MCF 10A (cell line): ENCODE results near the gene TRIM65. TPM values are rescaled to one million over a fixed set of nuclear protein-coding genes. Genes with fewer than 3 reads are reported as not detected.

Source experiments
- BruUV-seq: library from RNA; stranded (reverse); fragments of 400-500 nt; replicated peaks from 2 replicates; lab custom pipeline; 2021; lab: Mats Ljungman, UMichigan
- CTCF ChIA-PET: fragments of 300-600 bp; sonication (Branson Sonifier 250); formaldehyde crosslinking; extraction: SDS; loops from one replicate; lab custom pipeline; 2021; ENCODE audit warnings: antibody characterized with exemption, inconsistent platforms; lab: Yijun Ruan, JAX
- POLR2A ChIA-PET: fragments of 300-600, 350-650 bp; sonication (Branson Sonifier 250); formaldehyde crosslinking; extraction: SDS; loops from one replicate; lab custom pipeline; 2020; ENCODE audit warnings: antibody characterized with exemption, inconsistent platforms; lab: Yijun Ruan, JAX
- DNase-seq: peaks from one replicate; pipeline ENCODE4 v3.0.0-alpha.2; 2018; ENCODE audit not compliant: unreplicated experiment
- H3K27ac Mint-ChIP-seq: one replicate; pipeline ENCODE4 v1.8.0; 2022; ENCODE audit warnings: mild to moderate bottlenecking, low read depth, mixed read lengths; ENCODE audit not compliant: unreplicated experiment
- H3K27me3 Mint-ChIP-seq: one replicate; pipeline ENCODE4 v1.8.0; 2022; ENCODE audit warnings: mixed read lengths; ENCODE audit not compliant: insufficient read depth, unreplicated experiment
- H3K36me3 Mint-ChIP-seq: one replicate; pipeline ENCODE4 v1.8.0; 2022; ENCODE audit warnings: mild to moderate bottlenecking, moderate library complexity, mixed read lengths; ENCODE audit not compliant: insufficient read depth, unreplicated experiment
- H3K4me1 Mint-ChIP-seq: one replicate; pipeline ENCODE4 v1.8.0; 2022; ENCODE audit warnings: mixed read lengths; ENCODE audit not compliant: insufficient read depth, unreplicated experiment
- H3K4me3 Mint-ChIP-seq: one replicate; pipeline ENCODE4 v1.8.0; 2022; ENCODE audit warnings: mild to moderate bottlenecking, moderate library complexity, mixed read lengths; ENCODE audit not compliant: unreplicated experiment
- H3K9me3 Mint-ChIP-seq: one replicate; pipeline ENCODE4 v1.8.0; 2022; ENCODE audit warnings: mixed read lengths; ENCODE audit not compliant: unreplicated experiment
- intact Hi-C: fragments of 100-400 bp; cut with micrococcal nuclease; formaldehyde crosslinking; loops from 2 replicates; pipeline ENCODE4 v1.14.1; 2022
- total RNA-seq: library from RNA; stranded (reverse); gene quantifications from 2 replicates; pipeline ENCODE4 v1.2.3, GENCODE V29; 2022
- TF ChIP-seq, protein P1 (sequence below): fragments of 200-600 bp; IDR thresholded peaks from one replicate; pipeline ENCODE4 v1.8.0; 2022; ENCODE audit warnings: antibody characterized with exemption, mild to moderate bottlenecking; ENCODE audit not compliant: unreplicated experiment

TRIM65 gene
- total RNA-seq, 1 experiment from 2014 or later: 15.9 TPM

DNA sequence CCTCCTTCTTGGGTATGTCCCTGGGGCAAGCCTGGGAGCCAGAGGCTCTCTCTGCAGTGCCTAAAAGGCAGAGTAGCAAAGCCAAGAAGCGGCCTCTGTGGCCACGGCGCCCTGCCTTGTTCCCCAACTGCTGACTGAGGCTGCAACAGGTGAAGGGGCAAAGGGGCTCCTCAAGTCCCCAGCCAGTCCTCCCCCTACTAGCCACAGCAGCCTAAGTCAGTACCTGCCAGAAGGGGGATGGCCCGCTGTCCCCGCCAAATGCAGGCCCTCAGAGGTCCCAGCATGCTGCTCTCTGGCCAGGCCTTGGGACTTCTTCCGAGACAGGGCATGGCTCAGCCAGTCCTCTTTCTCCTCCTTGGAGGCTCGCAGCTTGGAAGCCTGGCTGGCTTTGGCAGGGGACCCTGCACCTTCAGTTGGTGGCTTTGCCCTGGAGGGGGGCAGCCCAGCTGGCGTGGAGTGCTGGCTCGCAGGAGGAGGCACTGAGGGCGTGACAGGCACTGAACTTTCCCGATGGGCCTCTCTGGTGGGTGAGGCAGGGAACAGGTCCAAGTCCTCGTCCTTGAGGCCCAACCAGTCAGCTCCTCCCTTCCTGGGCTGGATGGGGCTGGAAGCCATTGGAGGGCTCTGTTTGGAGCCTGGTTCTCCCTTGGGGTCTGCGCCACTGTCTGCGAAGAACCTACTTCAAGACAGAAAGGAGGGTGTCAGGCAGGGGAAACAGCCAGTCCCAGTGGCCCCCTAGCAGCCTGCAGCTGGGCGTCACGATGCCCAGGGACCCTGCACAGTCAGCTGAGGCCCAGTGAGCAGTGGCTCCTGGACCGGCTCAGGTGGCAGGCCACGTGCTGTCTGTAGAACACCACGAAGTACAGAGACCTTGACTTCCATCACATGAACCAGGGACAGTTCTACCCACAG is 26.5 kb upstream of the TRIM65 start:
- Mint-ChIP-seq H3K9me3 (no peaks in the 10 kb centered on the region), H3K36me3 (peaks cover 12% of the 10 kb centered on the region), H3K27me3 (no peaks in the 10 kb centered on the region), H3K4me1 (no peaks in the 10 kb centered on the region), H3K27ac (no peak overlapping the region), H3K4me3 (no peak overlapping the region)
- intact Hi-C loops: no loop called here
- TF ChIP-seq, protein P1, sequence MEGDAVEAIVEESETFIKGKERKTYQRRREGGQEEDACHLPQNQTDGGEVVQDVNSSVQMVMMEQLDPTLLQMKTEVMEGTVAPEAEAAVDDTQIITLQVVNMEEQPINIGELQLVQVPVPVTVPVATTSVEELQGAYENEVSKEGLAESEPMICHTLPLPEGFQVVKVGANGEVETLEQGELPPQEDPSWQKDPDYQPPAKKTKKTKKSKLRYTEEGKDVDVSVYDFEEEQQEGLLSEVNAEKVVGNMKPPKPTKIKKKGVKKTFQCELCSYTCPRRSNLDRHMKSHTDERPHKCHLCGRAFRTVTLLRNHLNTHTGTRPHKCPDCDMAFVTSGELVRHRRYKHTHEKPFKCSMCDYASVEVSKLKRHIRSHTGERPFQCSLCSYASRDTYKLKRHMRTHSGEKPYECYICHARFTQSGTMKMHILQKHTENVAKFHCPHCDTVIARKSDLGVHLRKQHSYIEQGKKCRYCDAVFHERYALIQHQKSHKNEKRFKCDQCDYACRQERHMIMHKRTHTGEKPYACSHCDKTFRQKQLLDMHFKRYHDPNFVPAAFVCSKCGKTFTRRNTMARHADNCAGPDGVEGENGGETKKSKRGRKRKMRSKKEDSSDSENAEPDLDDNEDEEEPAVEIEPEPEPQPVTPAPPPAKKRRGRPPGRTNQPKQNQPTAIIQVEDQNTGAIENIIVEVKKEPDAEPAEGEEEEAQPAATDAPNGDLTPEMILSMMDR: no peak
- POLR2A ChIA-PET: no interaction called here
- CTCF ChIA-PET: interaction anchor here (1.0 kb wide), 1 partner anchor 18 kb away, joined by 4 read pairs; no protein-coding TSS in a partner anchor
- no peak for DNase-seq
- BruUV-seq: no TSS peak

DNA sequence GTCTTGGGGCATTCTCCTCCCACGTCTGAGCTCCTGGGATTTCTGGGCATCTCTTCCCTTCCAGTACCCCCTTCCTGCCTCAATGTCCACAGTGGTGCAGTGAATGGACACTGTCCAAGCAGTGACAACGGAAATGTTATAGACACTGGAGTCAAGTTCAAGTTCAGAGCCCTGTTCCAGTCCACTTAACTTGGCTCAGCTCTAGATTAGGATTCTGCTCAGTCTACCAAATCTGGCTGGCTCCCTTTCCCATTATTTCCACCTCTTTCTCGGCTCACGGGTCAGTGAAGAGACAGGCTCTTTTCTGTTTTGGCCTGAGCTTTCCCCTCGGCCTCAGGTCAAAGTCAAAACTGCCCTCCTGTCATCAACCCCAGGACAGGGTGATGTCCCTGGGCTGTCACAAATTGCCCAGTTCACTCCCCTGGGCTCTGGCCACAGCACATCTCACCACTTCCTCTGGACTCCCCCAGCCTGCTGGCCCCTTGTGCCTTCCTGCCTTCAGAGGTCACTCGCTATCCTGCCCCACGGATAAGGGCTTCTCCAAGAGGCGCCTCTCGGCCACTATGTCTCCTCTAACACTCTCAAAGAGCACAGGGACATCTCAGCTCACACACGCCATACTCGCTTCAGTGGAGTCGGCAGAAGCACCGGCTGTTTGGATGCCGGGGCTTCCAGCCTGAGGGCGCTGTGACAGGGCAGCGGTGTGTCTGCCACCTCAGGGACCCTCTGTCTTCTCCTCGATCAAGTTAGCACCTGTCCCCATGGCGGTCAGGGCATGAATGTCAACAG is 25.6 kb upstream of the TRIM65 start:
- BruUV-seq: no TSS peak
- Mint-ChIP-seq H3K27ac (no peak overlapping the region), H3K27me3 (no peaks in the 10 kb centered on the region), H3K4me3 (no peak overlapping the region), H3K9me3 (no peaks in the 10 kb centered on the region), H3K36me3 (peaks cover 13% of the 10 kb centered on the region), H3K4me1 (no peaks in the 10 kb centered on the region)
- no peak for DNase-seq
- CTCF ChIA-PET: interaction anchor here (0.8 kb wide), 1 partner anchor 17 kb away, joined by 4 read pairs; the partner anchor contains the start of gene MRPL38
- POLR2A ChIA-PET: no interaction called here
- TF ChIP-seq, protein P1: no peak
- intact Hi-C loops: no loop called here

DNA sequence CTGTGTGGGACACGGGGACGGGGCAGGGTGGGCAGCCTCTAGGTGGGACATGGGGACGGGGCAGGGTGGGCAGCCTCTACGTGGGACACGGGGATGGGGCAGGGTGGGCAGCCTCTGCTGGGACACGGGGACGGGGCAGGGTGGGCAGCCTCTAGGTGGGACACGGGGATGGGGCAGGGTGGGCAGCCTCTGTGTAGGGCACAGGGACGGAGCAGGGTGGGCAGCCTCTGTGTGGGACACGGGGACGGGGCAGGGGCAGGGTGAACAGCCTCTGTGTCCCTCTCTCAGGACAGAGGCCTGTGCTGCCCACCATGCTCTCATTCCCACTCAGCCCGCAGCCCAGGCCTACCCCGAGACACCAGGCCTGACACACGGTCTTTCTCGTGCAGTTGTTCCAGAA is 24.8 kb upstream of the TRIM65 start:
- ChIA-PET POLR2A (no interaction called here), CTCF (interaction anchor here (0.6 to 0.8 kb wide), 2 partner anchors 16 to 1131 kb away, joined by 4 read pairs; partner anchors contain the start of gene MRPL38)
- TF ChIP-seq, protein P1: no peak
- Mint-ChIP-seq H3K9me3 (no peaks in the 10 kb centered on the region), H3K27ac (no peak overlapping the region), H3K36me3 (peaks cover 20% of the 10 kb centered on the region), H3K4me1 (no peaks in the 10 kb centered on the region), H3K27me3 (no peaks in the 10 kb centered on the region), H3K4me3 (no peak overlapping the region)
- no TSS peak for BruUV-seq
- DNase-seq: no peak
- intact Hi-C loops: no loop called here

DNA sequence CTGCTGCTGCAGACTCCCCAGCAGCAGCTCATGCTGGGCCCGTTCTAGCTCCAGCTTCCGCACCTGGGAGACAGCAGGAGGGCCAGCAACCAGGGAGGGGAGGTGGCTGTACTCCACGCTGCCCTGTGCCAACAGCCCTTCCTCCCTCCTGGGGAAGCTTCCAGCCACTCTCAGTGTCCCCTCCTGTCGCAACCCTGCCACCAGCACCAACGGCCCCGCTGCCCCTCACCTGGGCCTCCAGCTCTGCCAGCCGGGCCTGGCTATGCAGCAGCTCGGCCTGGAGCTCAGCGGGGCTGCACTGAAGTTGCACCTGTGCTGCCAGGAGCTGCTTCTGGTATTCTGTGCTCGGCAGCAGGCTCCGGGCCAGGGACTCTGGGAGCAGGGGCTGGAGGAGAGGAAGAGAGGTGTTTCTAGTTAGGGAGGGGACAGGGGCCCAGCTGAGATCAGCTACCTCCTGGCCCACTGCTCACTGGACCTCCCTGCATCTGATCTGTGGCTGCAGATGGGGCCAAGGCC is 23.4 kb upstream of the TRIM65 start:
- H3K36me3 Mint-ChIP-seq: peaks cover 20% of the 10 kb centered on the region
- CTCF ChIA-PET: interaction anchor here (0.6 to 2.0 kb wide), 2 partner anchors 16 to 85 kb away, joined by 3 to 8 read pairs; no protein-coding TSS in a partner anchor
- no peaks in the 10 kb centered on the region for H3K4me1 Mint-ChIP-seq
- DNase-seq: no peak
- H3K27ac Mint-ChIP-seq: no peak overlapping the region
- BruUV-seq: no TSS peak
- POLR2A ChIA-PET: interaction anchor here (0.6 to 1.3 kb wide), 4 partner anchors 10 to 933 kb away, joined by 3 to 4 read pairs (median 4); partner anchors contain the start of gene CDR2L
- TF ChIP-seq, protein P1: no peak
- intact Hi-C loops: no loop called here
- no peak overlapping the region for H3K4me3 Mint-ChIP-seq
- no peaks in the 10 kb centered on the region for H3K9me3 Mint-ChIP-seq
- H3K27me3 Mint-ChIP-seq: no peaks in the 10 kb centered on the region
